IMR-90 (cell line): ENCODE measurements around the gene PRKCA. TPM values are rescaled to one million over a fixed set of nuclear protein-coding genes. Genes with fewer than 3 reads are reported as not detected.
A peak's percentile ranks its signal among the peaks of the same experiment; 100 is the strongest.

Experiments
- ATAC-seq: fragments of 200-7000 bp; cut with Tn5 transposase; 2 replicates; pipeline ENCODE4 v1.9.1; 2020; ENCODE audit warnings: low read depth, mild to moderate bottlenecking, moderate library complexity
- BruUV-seq: library from RNA; stranded (reverse); fragments of 400-500 nt; replicated peaks from 2 replicates; lab custom pipeline; 2021; lab: Mats Ljungman, UMichigan
- CTCF ChIA-PET: fragments of 300-600 bp; formaldehyde crosslinking; extraction: SDS; loops from one replicate; lab custom pipeline; 2021; ENCODE audit warnings: antibody characterized with exemption; lab: Yijun Ruan, JAX
- POLR2A ChIA-PET: fragments of 300-600 bp; sonication (Branson Sonifier 250); formaldehyde crosslinking; loops from one replicate; lab custom pipeline; 2022; ENCODE audit warnings: antibody characterized with exemption; ENCODE audit not compliant: unreplicated experiment; lab: Charles Lee
- DNase-seq: peaks from one replicate; pipeline ENCODE4 v3.0.0; 2013
- H2AFZ ChIP-seq: replicated peaks from 2 replicates; pipeline ENCODE3; 2013; ENCODE audit warnings: low read length, mild to moderate bottlenecking; ENCODE audit not compliant: poor library complexity
- H2AK5ac ChIP-seq: 2 replicates; pipeline ENCODE4 v1.6.1; 2013; ENCODE audit warnings: low read depth, low read length, inconsistent platforms
- H2AK9ac ChIP-seq: replicated peaks from 2 replicates; pipeline ENCODE3; 2013; ENCODE audit warnings: mild to moderate bottlenecking, low read depth, low read length, moderate library complexity; ENCODE audit not compliant: poor library complexity
- H2BK120ac ChIP-seq: 2 replicates; pipeline ENCODE4 v1.6.1; 2013; ENCODE audit warnings: low read depth, low read length, inconsistent platforms
- H2BK15ac ChIP-seq: 3 replicates; pipeline ENCODE4 v1.6.1; 2013; ENCODE audit warnings: low read depth, low read length, inconsistent platforms
- H2BK20ac ChIP-seq: 2 replicates; pipeline ENCODE4 v1.6.1; 2013; ENCODE audit warnings: low read depth, mild to moderate bottlenecking, inconsistent platforms, low read length, moderate library complexity
- H2BK5ac ChIP-seq: 2 replicates; pipeline ENCODE4 v1.6.1; 2013; ENCODE audit warnings: mild to moderate bottlenecking, low read depth, low read length, inconsistent platforms; ENCODE audit not compliant: poor library complexity, severe bottlenecking
- H3K14ac ChIP-seq: replicated peaks from 2 replicates; pipeline ENCODE4 v1.6.1; 2013; ENCODE audit warnings: low read depth, low read length, inconsistent platforms
- H3K18ac ChIP-seq: 2 replicates; pipeline ENCODE4 v1.6.1; 2013; ENCODE audit warnings: low read depth, low read length, control low read depth
- H3K23ac ChIP-seq: 2 replicates; pipeline ENCODE4 v1.6.1; 2013; ENCODE audit warnings: low read depth, low read length, inconsistent platforms
- H3K27ac ChIP-seq: 2 replicates; pipeline ENCODE4 v1.5.1; 2013; ENCODE audit warnings: mild to moderate bottlenecking, control low read depth, low read length; ENCODE audit not compliant: insufficient read depth
- H3K27me3 ChIP-seq: 2 replicates; pipeline ENCODE4 v1.6.1; 2013; ENCODE audit warnings: low read length; ENCODE audit not compliant: control insufficient read depth, insufficient read depth
- H3K36me3 ChIP-seq: 2 replicates; pipeline ENCODE4 v1.6.1; 2013; ENCODE audit warnings: low read length, mixed read lengths; ENCODE audit not compliant: control insufficient read depth, insufficient read depth
- H3K4ac ChIP-seq: 2 replicates; pipeline ENCODE4 v1.6.1; 2013; ENCODE audit warnings: low read depth, low read length, inconsistent platforms
- H3K4me1 ChIP-seq: 2 replicates; pipeline ENCODE4 v1.6.1; 2013; ENCODE audit warnings: low read length, mixed read lengths; ENCODE audit not compliant: control insufficient read depth, insufficient read depth
- H3K4me2 ChIP-seq: 2 replicates; pipeline ENCODE4 v1.6.1; 2013; ENCODE audit warnings: low read depth, mild to moderate bottlenecking, control low read depth, low read length, moderate library complexity
- H3K4me3 ChIP-seq: 2 replicates; pipeline ENCODE4 v1.5.1; 2013; ENCODE audit warnings: low read depth, mild to moderate bottlenecking, control low read depth, low read length, moderate library complexity; ENCODE audit not compliant: insufficient read depth
- H3K56ac ChIP-seq: 2 replicates; pipeline ENCODE4 v1.6.1; 2013; ENCODE audit warnings: low read length, inconsistent platforms; ENCODE audit not compliant: insufficient read depth; ENCODE audit errors: extremely low read depth
- H3K79me1 ChIP-seq, 2 experiments: 2 replicates each; pipeline ENCODE4 v1.6.1; 2013; ENCODE audit warnings: low read length in 2 of 2, inconsistent platforms in 1 of 2, low read depth in 1 of 2
- H3K9ac ChIP-seq: 2 replicates; pipeline ENCODE4 v1.6.1; 2013; ENCODE audit warnings: low read depth, low read length, control low read depth
- H3K9me1 ChIP-seq: 2 replicates; pipeline ENCODE4 v1.6.1; 2013; ENCODE audit warnings: low read length, inconsistent platforms; ENCODE audit not compliant: insufficient read depth
- H3K9me3 ChIP-seq: 2 replicates; pipeline ENCODE4 v1.6.1; 2013; ENCODE audit warnings: low read length; ENCODE audit not compliant: control insufficient read depth, insufficient read depth
- H4K20me1 ChIP-seq: 2 replicates; pipeline ENCODE4 v1.6.1; 2013; ENCODE audit warnings: low read length, inconsistent platforms; ENCODE audit not compliant: insufficient read depth
- H4K5ac ChIP-seq: 2 replicates; pipeline ENCODE4 v1.6.1; 2013; ENCODE audit warnings: mild to moderate bottlenecking, low read depth, low read length, control low read depth
- H4K8ac ChIP-seq, 2 experiments: 2 replicates each; pipeline ENCODE4 v1.6.1; 2013; ENCODE audit warnings: low read depth in 2 of 2, low read length in 2 of 2, control low read depth in 1 of 2, inconsistent platforms in 1 of 2
- H4K91ac ChIP-seq: 2 replicates; pipeline ENCODE4 v1.6.1; 2013; ENCODE audit warnings: low read depth, low read length, inconsistent platforms; ENCODE audit not compliant: insufficient read depth
- BHLHE40 ChIP-seq: fragments of 150-350 bp; IDR thresholded peaks from 2 replicates; pipeline ENCODE4 v1.6.1; 2016; ENCODE audit warnings: mild to moderate bottlenecking, low read depth, low read length
- CEBPB ChIP-seq: IDR thresholded peaks from 2 replicates; pipeline ENCODE4 v1.6.1; 2012; ENCODE audit warnings: low read depth, low read length, improper control_type of control experiment
- FOS ChIP-seq: fragments of 150-350 bp; IDR thresholded peaks from 2 replicates; pipeline ENCODE4 v1.6.1; 2016; ENCODE audit warnings: low read depth, low read length
- MAFK ChIP-seq: IDR thresholded peaks from 2 replicates; pipeline ENCODE4 v1.6.1; 2012; ENCODE audit warnings: low read depth, low read length, improper control_type of control experiment
- POLR2A ChIP-seq: IDR thresholded peaks from 2 replicates; pipeline ENCODE4 v1.6.1; 2012; ENCODE audit warnings: mild to moderate bottlenecking, low read depth, low read length
- RAD21 ChIP-seq: IDR thresholded peaks from 2 replicates; pipeline ENCODE4 v1.6.1; 2012; ENCODE audit warnings: low read length, improper control_type of control experiment
- RCOR1 ChIP-seq: IDR thresholded peaks from 2 replicates; pipeline ENCODE4 v1.6.1; 2012; ENCODE audit warnings: mild to moderate bottlenecking, low read length, improper control_type of control experiment; ENCODE audit not compliant: insufficient replicate concordance
- SMC3 ChIP-seq: fragments of 150-350 bp; IDR thresholded peaks from 2 replicates; pipeline ENCODE4 v1.6.1; 2016; ENCODE audit warnings: low read depth, mild to moderate bottlenecking, antibody characterized with exemption, low read length, moderate library complexity
- WGBS, 2 experiments: methylation state at CpG; one replicate each; pipeline versions ENCODE4 v1.1.5 to v1.1.7; 2013; ENCODE audit warnings: missing lambda C conversion rate in 2 of 2; ENCODE audit not compliant: insufficient read length in 1 of 2; ENCODE audit errors: extremely low coverage in 2 of 2; 5-methylcytosine and 5-hydroxymethylcytosine counted together
- dilution Hi-C: fragments of 300-500 bp; cut with HindIII; formaldehyde crosslinking; loops from one replicate; pipeline ENCODE4 v1.14.3; 2018; ENCODE audit warnings: low sequenced_read_pairs; ENCODE audit not compliant: unreplicated experiment
- in situ Hi-C: fragments of 300-500 bp; cut with MboI; formaldehyde crosslinking; loops from 3 replicates; pipeline ENCODE4 v1.14.3; 2019; ENCODE audit warnings: low sequenced_read_pairs, inconsistent platforms, mixed read lengths
- intact Hi-C: fragments of 100-400 bp; cut with micrococcal nuclease; formaldehyde crosslinking; loops from 2 replicates; pipeline ENCODE4 v1.10.0; 2022
- polyA plus RNA-seq, 3 experiments: library from polyadenylated mRNA; depleted of rRNA; stranded (reverse); fragments of >200 nt; gene quantifications; 2 replicates each; pipeline ENCODE4 v1.2.3, GENCODE V29; 2012; ENCODE audit warnings: low replicate concordance in 1 of 3
- total RNA-seq: library from RNA; depleted of rRNA; stranded (reverse); fragments of >200 nt; gene quantifications from 2 replicates; pipeline ENCODE4 v1.2.3, GENCODE V29; 2012
- TF ChIP-seq, protein P1 (sequence below): fragments of 150-350 bp; IDR thresholded peaks from 2 replicates; pipeline ENCODE4 v1.6.1; 2016; ENCODE audit warnings: low read depth, mild to moderate bottlenecking, low read length, moderate library complexity, borderline replicate concordance

The PRKCA gene
- total and polyA plus RNA-seq, 2 of the 4 experiments (the other 2 are of a cell fraction): 31.0 to 46.0 TPM

DNA sequence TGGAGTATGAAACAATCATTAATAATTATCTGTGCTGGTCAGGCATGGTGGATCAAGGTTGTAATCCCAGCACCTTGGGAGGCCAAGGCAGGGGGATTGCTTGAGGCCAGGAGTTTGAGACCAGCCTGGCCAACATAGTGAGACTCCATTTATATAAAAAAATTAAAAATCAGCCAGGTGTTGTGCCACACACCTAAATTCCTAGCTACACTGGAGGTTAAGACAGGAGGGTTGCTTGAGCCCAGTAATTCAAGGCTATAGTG lies 28.9 kb upstream of the PRKCA start (continued):
- TF ChIP-seq, protein P1, sequence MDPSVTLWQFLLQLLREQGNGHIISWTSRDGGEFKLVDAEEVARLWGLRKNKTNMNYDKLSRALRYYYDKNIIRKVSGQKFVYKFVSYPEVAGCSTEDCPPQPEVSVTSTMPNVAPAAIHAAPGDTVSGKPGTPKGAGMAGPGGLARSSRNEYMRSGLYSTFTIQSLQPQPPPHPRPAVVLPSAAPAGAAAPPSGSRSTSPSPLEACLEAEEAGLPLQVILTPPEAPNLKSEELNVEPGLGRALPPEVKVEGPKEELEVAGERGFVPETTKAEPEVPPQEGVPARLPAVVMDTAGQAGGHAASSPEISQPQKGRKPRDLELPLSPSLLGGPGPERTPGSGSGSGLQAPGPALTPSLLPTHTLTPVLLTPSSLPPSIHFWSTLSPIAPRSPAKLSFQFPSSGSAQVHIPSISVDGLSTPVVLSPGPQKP: no peak
- TF ChIP-seq POLR2A (no peak), BHLHE40 (no peak)

DNA sequence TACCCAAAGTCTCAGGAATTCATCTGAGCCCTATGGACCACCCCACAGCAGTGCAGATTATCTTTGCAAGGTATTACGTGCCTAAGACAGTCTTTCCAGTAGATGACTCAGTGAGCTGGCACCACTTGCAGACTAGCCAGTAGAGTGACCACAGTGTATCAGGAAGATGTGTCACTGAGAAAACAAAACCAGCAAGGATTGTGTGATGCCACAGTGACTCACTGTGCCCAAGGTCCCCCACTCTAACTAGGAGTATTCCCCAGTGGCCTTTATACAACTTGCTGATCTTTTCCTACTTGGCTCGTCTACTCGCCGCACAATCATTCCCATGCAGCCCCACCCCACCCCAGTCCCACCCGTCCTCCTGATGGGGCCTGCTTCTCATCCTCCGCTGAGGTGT lies 26.8 kb upstream of the PRKCA start:
- BruUV-seq: no TSS peak
- Histone ChIP-seq H3K23ac (no peak overlapping the region), H2AK5ac (0 out of 2 replicates have a peak overlapping the region, but pooled peaks have one; percentile 30), H3K79me1 (peaks cover 0 to 13% of the 10 kb centered on the region in 2 experiments; a peak in 1 of 4 replicates), H3K14ac (peak overlapping the region; percentile 44; the same call in 1 of the 2 replicates), H3K27ac (peak overlapping the region; percentile 5; the same call in 1 of the 2 replicates), H2BK20ac (peak overlapping the region; percentile 68), H3K27me3 (no peaks in the 10 kb centered on the region), H2BK5ac (peak overlapping the region; percentile 25), H2BK120ac (peak overlapping the region; percentile 78), H3K56ac (no peak overlapping the region), H2AFZ (peak overlapping the region; percentile 46), H3K4me3 (no peak overlapping the region), H3K9me1 (peaks cover 23% of the 10 kb centered on the region), H3K4ac (peak overlapping the region; percentile 73), H4K20me1 (no peaks in the 10 kb centered on the region), H3K4me1 (peaks cover 19% of the 10 kb centered on the region), H2BK15ac (no peak overlapping the region), H3K9me3 (no peaks in the 10 kb centered on the region), H3K36me3 (no peaks in the 10 kb centered on the region), H3K18ac (peak overlapping the region; percentile 22; the same call in 1 of the 2 replicates), H3K9ac (no peak overlapping the region), H4K91ac (peak overlapping the region; percentile 66), H3K4me2 (peak overlapping the region; percentile 27; the same call in 1 of the 2 replicates), H2AK9ac (no peak overlapping the region), H4K5ac (no peak overlapping the region), H4K8ac (peak overlapping the region in 1 of 2 experiments; percentile 68; a peak in 2 of 4 replicates)
- ChIA-PET CTCF (interaction anchor here (0.5 kb wide), 1 partner anchor 74 kb away, joined by 3 read pairs; no protein-coding TSS in a partner anchor), POLR2A (interaction anchor here (0.5 kb wide), 1 partner anchor 139 kb away, joined by 5 read pairs; no protein-coding TSS in a partner anchor)
- dilution Hi-C loops (no loop called here), in situ Hi-C loops (no loop called here), intact Hi-C loops (no loop called here)
- no peak for TF ChIP-seq RCOR1
- peak; percentile 8; the same call in 1 of the 2 replicates for TF ChIP-seq RAD21
- peak; percentile 34 for TF ChIP-seq MAFK
- no peak for TF ChIP-seq POLR2A
- TF ChIP-seq SMC3: no peak
- TF ChIP-seq FOS: peak; percentile 98
- TF ChIP-seq CEBPB: peak; percentile 63; the same call in 1 of the 2 replicates
- ATAC-seq: peak; percentile 77
- peak; percentile 97 for DNase-seq
- WGBS, 2 experiments: 6% methylated on average over 4 of the region's 6 CpGs; no CpG with 5 or more reads in 1 of the 2 experiments
